CD4-positive, alpha-beta T cell treated with Interleukin-10 for 1 hour (primary cell): ENCODE results near the gene TSKU.

Experiments
- DNase-seq: peaks from one replicate; pipeline ENCODE4 v3.0.0-alpha.2; 2020

Gene TSKU

GRCh38 chr11:76783294-76783895 is at the start of gene TSKU:
Gene TSKU, plus strand, starts transcription at chr11:76783356. Its CDS starts 12,261 bp downstream, at chr11:76795617.
- no peak for DNase-seq

GRCh38 chr11:76733906-76734305 is 49.2 kb upstream of the TSKU start:
- peak; percentile 71 for DNase-seq

GRCh38 chr11:76734456-76735420 is 48.4 kb upstream of the TSKU start:
- DNase-seq: no peak

GRCh38 chr11:76735841-76736240 is 47.3 kb upstream of the TSKU start:
- no peak for DNase-seq

GRCh38 chr11:76736266-76736665 is 46.9 kb upstream of the TSKU start:
- DNase-seq: no peak

- no peak for DNase-seq
These were observed 46.2 kb upstream of the TSKU start for GRCh38 chr11:76736773-76737495.

- no peak for DNase-seq
These were observed 44.4 kb upstream of the TSKU start for GRCh38 chr11:76738618-76739240.

GRCh38 chr11:76739798-76740197 is 43.4 kb upstream of the TSKU start:
- no peak for DNase-seq

- DNase-seq: no peak
These were observed 42.4 kb upstream of the TSKU start for GRCh38 chr11:76740772-76741171.

- DNase-seq: no peak
These were observed 40.3 kb upstream of the TSKU start for GRCh38 chr11:76742902-76743301.

- no peak for DNase-seq
These were observed 38.7 kb upstream of the TSKU start for GRCh38 chr11:76744186-76745043.

- DNase-seq: no peak
These were observed 38.1 kb upstream of the TSKU start for GRCh38 chr11:76745044-76745376.

GRCh38 chr11:76745561-76746207 is 37.5 kb upstream of the TSKU start:
- DNase-seq: no peak

GRCh38 chr11:76747153-76747914 is 35.8 kb upstream of the TSKU start:
- no peak for DNase-seq

- DNase-seq: no peak
These were observed 35.0 kb upstream of the TSKU start for GRCh38 chr11:76747915-76748860.

GRCh38 chr11:76748948-76749347 is 34.2 kb upstream of the TSKU start:
- no peak for DNase-seq

GRCh38 chr11:76750067-76750466 is 33.1 kb upstream of the TSKU start:
- DNase-seq: no peak

- DNase-seq: no peak
These were observed 32.4 kb upstream of the TSKU start for GRCh38 chr11:76750746-76751145.

- no peak for DNase-seq
These were observed 30.6 kb upstream of the TSKU start for GRCh38 chr11:76752321-76753143.
